Bronchial smooth muscle cell (primary cell): ENCODE data around the gene SETD5. TPM values are rescaled to one million over a fixed set of nuclear protein-coding genes. Genes with fewer than 3 reads are reported as not detected.

Experiments
- total RNA-seq: library from RNA; depleted of rRNA; stranded (reverse); fragments of >200 nt; gene quantifications from 2 replicates; pipeline ENCODE4 v1.2.1, GENCODE V29; 2014

SETD5 gene, protein sequence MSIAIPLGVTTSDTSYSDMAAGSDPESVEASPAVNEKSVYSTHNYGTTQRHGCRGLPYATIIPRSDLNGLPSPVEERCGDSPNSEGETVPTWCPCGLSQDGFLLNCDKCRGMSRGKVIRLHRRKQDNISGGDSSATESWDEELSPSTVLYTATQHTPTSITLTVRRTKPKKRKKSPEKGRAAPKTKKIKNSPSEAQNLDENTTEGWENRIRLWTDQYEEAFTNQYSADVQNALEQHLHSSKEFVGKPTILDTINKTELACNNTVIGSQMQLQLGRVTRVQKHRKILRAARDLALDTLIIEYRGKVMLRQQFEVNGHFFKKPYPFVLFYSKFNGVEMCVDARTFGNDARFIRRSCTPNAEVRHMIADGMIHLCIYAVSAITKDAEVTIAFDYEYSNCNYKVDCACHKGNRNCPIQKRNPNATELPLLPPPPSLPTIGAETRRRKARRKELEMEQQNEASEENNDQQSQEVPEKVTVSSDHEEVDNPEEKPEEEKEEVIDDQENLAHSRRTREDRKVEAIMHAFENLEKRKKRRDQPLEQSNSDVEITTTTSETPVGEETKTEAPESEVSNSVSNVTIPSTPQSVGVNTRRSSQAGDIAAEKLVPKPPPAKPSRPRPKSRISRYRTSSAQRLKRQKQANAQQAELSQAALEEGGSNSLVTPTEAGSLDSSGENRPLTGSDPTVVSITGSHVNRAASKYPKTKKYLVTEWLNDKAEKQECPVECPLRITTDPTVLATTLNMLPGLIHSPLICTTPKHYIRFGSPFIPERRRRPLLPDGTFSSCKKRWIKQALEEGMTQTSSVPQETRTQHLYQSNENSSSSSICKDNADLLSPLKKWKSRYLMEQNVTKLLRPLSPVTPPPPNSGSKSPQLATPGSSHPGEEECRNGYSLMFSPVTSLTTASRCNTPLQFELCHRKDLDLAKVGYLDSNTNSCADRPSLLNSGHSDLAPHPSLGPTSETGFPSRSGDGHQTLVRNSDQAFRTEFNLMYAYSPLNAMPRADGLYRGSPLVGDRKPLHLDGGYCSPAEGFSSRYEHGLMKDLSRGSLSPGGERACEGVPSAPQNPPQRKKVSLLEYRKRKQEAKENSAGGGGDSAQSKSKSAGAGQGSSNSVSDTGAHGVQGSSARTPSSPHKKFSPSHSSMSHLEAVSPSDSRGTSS (N-terminal part only)
- total RNA-seq, result 29.2 and 36.8 TPM in 2 replicates

DNA sequence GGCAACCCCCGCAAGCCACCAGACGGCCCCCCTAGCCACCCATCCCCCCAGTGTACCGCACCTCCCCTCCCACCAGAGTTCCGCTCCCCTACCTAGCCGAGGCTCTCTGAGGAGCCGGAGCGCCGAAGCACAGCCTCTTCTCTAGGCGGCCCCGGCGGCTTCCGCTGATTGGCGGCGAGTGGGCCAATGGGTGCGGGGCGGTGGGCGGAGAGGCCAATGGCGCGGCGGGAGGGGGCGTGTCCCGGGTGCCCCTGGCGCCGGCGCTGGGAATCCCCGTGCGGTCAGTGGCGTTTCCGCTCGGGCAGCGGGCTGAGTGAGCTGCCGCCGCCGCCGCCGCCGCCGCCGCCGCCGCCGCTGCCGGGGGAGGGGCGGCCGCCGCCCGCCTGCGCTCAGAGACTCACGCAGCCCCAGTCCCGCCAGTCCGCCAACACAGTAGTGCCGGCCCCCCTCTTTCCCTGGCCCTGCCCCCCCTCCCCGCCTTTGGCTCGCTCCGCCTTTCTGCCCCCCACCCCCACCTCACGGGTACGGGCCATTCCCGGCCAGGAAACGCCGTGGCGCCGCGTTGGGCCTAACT, at the start of gene SETD5:
TSS of gene SETD5 (plus strand) at position 284 of the 574 bp plus-strand sequence. CDS start 31,324 bp downstream, outside the sequence.

DNA sequence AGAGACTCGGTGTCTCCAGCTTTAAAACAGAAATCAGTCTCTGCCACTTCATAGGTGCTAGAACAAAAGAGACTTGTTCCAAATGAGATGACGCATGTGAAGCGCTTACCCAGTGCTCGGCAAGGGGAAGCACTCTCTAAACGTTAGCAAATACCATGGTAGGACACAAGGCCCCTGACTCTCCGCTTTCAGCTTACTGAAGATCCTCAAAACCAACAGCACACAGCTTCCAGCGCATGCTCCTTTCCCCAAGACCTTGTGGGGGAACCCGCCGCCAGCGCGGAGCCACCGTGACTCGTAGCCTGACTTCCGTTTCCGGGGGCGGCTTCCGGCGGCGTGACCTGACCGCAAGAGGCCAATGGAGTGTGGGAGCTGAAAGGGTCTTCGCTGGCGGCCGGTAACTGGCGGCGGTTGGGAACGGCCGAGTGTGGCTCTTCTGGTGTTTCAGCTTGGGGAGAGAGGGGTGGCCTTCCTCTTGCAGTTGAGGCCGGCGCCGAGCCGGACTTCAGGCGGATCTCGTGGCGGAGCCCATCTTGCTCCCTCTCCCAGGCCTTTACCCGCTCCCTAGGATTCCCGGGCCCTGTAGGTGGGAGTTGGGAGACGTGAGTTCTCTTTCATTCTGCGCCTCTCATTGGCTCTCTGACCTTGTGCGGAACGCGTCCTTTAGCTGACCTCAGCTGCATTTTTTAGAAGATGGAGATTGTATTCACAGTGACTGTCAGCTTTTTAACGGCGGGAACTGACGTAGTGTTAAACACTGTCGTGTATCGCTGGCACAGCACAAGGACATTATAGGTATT, 34.5 kb upstream of the SETD5 start, which contains the start of gene THUMPD3:
TSS of gene THUMPD3 (plus strand) at position 324 of the 800 bp plus-strand sequence. CDS start 2,015 bp downstream, outside the sequence.

Other genes with a start within 250 kb of the SETD5 start
- gene SRGAP3, start 148.0 kb upstream of the SETD5 start, total RNA-seq, result 6.0 and 9.8 TPM in 2 replicates
- gene THUMPD3, start 34.6 kb upstream of the SETD5 start, total RNA-seq, result 56.7 and 63.3 TPM in 2 replicates
- under 0.01 TPM in 2 replicates for gene LHFPL4, start 156.2 kb downstream of the SETD5 start, total RNA-seq